Body of pancreas (tissue), 4 donors: ENCODE results near the gene RIMBP2.

ENCODE experiments used
- POLR2A ChIP-seq, 3 donors: fragments of 450-650 bp; IDR thresholded peaks; one replicate each; pipeline ENCODE4 v1.6.1; 2016; ENCODE audit warnings: antibody characterized with exemption in 3 of 3, mild to moderate bottlenecking in 2 of 3
- TF ChIP-seq, protein P1 (sequence below), 7 experiments: fragments of 450-650 bp in 4 of 7; fragments of 200-600 bp in 3 of 7; sonication (generic) in 3 of 7; IDR thresholded peaks; one replicate each; pipeline ENCODE4 v1.5.1; 2016 to 2019; ENCODE audit warnings: antibody characterized with exemption in 7 of 7

DNA sequence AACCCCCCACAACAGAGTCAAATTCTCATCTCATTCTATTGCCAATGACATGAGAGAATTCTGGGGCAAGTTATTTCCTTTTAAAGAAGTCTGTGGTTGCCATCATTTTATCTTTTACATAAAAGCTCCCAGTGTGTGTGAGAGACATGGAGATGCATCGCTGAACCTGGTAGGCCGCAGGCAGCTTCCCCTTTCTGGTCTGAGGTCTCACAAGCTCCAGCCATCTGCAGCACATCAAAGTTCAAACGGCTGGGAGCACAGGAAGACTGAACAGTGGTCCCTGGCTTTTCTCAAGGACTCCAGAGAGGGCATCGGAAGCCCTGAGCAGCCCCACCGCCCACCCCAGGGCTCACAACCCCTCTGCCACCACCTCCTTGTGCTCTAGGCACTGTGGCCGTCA lies 141.7 kb downstream of the RIMBP2 start:
- TF ChIP-seq POLR2A (IDR thresholded peaks at IDR 0.05): no peak
- TF ChIP-seq, protein P1, sequence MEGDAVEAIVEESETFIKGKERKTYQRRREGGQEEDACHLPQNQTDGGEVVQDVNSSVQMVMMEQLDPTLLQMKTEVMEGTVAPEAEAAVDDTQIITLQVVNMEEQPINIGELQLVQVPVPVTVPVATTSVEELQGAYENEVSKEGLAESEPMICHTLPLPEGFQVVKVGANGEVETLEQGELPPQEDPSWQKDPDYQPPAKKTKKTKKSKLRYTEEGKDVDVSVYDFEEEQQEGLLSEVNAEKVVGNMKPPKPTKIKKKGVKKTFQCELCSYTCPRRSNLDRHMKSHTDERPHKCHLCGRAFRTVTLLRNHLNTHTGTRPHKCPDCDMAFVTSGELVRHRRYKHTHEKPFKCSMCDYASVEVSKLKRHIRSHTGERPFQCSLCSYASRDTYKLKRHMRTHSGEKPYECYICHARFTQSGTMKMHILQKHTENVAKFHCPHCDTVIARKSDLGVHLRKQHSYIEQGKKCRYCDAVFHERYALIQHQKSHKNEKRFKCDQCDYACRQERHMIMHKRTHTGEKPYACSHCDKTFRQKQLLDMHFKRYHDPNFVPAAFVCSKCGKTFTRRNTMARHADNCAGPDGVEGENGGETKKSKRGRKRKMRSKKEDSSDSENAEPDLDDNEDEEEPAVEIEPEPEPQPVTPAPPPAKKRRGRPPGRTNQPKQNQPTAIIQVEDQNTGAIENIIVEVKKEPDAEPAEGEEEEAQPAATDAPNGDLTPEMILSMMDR (IDR thresholded peaks at IDR 0.05): no peak
